Panc1 (cell line): ENCODE data around the gene SLC27A2. TPM values are rescaled to one million over a fixed set of nuclear protein-coding genes. Genes with fewer than 3 reads are reported as not detected.

Source experiments
- ATAC-seq: fragments of 200-7000 bp; cut with Tn5 transposase; 2 replicates; pipeline ENCODE4 v1.9.1; 2020; ENCODE audit warnings: mild to moderate bottlenecking, moderate library complexity
- BruUV-seq: library from RNA; stranded (reverse); fragments of 400-500 nt; replicated peaks from 2 replicates; lab custom pipeline; 2021; lab: Mats Ljungman, UMichigan
- CTCF ChIA-PET: fragments of 300-600 bp; sonication (Branson Sonifier 250); formaldehyde crosslinking; loops from one replicate; lab custom pipeline; 2022; ENCODE audit warnings: antibody characterized with exemption; lab: Charles Lee
- POLR2A ChIA-PET: fragments of 300-600 bp; sonication (Branson Sonifier 250); formaldehyde crosslinking; loops from one replicate; lab custom pipeline; 2022; ENCODE audit warnings: antibody characterized with exemption; lab: Charles Lee
- DNase-seq: peaks from one replicate; pipeline ENCODE4 v3.0.0-alpha.2; 2010; ENCODE audit warnings: low read depth, low spot score
- H3K27ac ChIP-seq: 2 replicates; pipeline ENCODE4 v1.5.1; 2011; ENCODE audit warnings: mild to moderate bottlenecking, low read length, inconsistent platforms
- H3K27me3 ChIP-seq: fragments of 200-500 bp; sonication (Bioruptor generic); 2 replicates; pipeline ENCODE4 v1.6.0; 2014; ENCODE audit warnings: low read length, inconsistent platforms; ENCODE audit not compliant: control insufficient read depth, insufficient read depth
- H3K36me3 ChIP-seq: fragments of 200-500 bp; sonication (Bioruptor generic); 2 replicates; pipeline ENCODE4 v1.5.1; 2014; ENCODE audit warnings: inconsistent platforms, mild to moderate bottlenecking, low read length, moderate library complexity; ENCODE audit not compliant: control insufficient read depth, insufficient read depth
- H3K4me1 ChIP-seq: 2 replicates; pipeline ENCODE4 v1.5.1; 2011; ENCODE audit warnings: inconsistent platforms, mild to moderate bottlenecking, low read length, moderate library complexity; ENCODE audit not compliant: control insufficient read depth, insufficient read depth
- H3K4me3 ChIP-seq, 2 experiments: 2 replicates each; pipeline ENCODE4 v1.5.1; 2011 to 2012; ENCODE audit warnings: low read depth in 2 of 2, low read length in 2 of 2, mild to moderate bottlenecking in 2 of 2, inconsistent platforms in 1 of 2, moderate library complexity in 1 of 2
- H3K9me3 ChIP-seq: fragments of 200-500 bp; sonication (Bioruptor generic); 2 replicates; pipeline ENCODE4 v1.5.1; 2014; ENCODE audit warnings: low read depth, mild to moderate bottlenecking, inconsistent platforms, low read length, moderate library complexity; ENCODE audit not compliant: control insufficient read depth, insufficient read depth
- POLR2AphosphoS5 ChIP-seq: IDR thresholded peaks from 2 replicates; pipeline ENCODE4 v1.6.1; 2012; ENCODE audit warnings: mild to moderate bottlenecking, low read depth, low read length, moderate library complexity
- SIN3A ChIP-seq: IDR thresholded peaks from 2 replicates; pipeline ENCODE4 v1.6.1; 2012; ENCODE audit warnings: low read depth, mild to moderate bottlenecking, low read length, moderate library complexity, borderline replicate concordance; ENCODE audit not compliant: insufficient read depth
- TCF7L2 ChIP-seq: IDR thresholded peaks from 2 replicates; pipeline ENCODE4 v1.6.1; 2011; ENCODE audit warnings: mild to moderate bottlenecking, low read depth, low read length, inconsistent platforms
- in situ Hi-C: cut with HindIII; loops from 2 replicates; pipeline ENCODE4 v1.10.0; 2016; ENCODE audit warnings: low sequenced_read_pairs, low pct_unique_long_range_greater_than_20kb
- intact Hi-C: fragments of 100-400 bp; cut with micrococcal nuclease; formaldehyde crosslinking; loops from one replicate; pipeline ENCODE4 v1.10.0; 2022; ENCODE audit not compliant: unreplicated experiment
- total RNA-seq: library from RNA; stranded (reverse); gene quantifications from one replicate; pipeline ENCODE4 v1.2.1, GENCODE V29; 2021; ENCODE audit not compliant: unreplicated experiment
- TF ChIP-seq, protein P1 (sequence below), 2 experiments: IDR thresholded peaks; 2 replicates each; pipeline ENCODE4 v1.6.1; 2011 to 2012; ENCODE audit warnings: low read depth in 2 of 2, control low read depth in 1 of 2, low read length in 1 of 2, mild to moderate bottlenecking in 1 of 2, moderate library complexity in 1 of 2; ENCODE audit not compliant: insufficient read depth in 1 of 2
- TF ChIP-seq, protein P2 (sequence below): fragments of 450-650 bp; IDR thresholded peaks from 2 replicates; pipeline ENCODE4 v1.5.1; 2017; ENCODE audit warnings: mild to moderate bottlenecking

SLC27A2 gene
- total RNA-seq, 1 experiment from 2014 or later = 0.18 TPM

GRCh38 chr15:50252556-50252955 is 70.6 kb downstream of the SLC27A2 start:
- in situ Hi-C loops = no loop called here
- ATAC-seq (no peak), DNase-seq (no peak)
- no peaks in the 10 kb centered on the region for H3K4me1 ChIP-seq
- ChIA-PET CTCF (no interaction called here), POLR2A (no interaction called here)
- intact Hi-C loops = no loop called here
- no peak overlapping the region for H3K4me3 ChIP-seq
- peaks cover 5% of the 10 kb centered on the region for H3K27me3 ChIP-seq
- no peak for TF ChIP-seq SIN3A
- no peak for TF ChIP-seq POLR2AphosphoS5
- TF ChIP-seq, protein P1, sequence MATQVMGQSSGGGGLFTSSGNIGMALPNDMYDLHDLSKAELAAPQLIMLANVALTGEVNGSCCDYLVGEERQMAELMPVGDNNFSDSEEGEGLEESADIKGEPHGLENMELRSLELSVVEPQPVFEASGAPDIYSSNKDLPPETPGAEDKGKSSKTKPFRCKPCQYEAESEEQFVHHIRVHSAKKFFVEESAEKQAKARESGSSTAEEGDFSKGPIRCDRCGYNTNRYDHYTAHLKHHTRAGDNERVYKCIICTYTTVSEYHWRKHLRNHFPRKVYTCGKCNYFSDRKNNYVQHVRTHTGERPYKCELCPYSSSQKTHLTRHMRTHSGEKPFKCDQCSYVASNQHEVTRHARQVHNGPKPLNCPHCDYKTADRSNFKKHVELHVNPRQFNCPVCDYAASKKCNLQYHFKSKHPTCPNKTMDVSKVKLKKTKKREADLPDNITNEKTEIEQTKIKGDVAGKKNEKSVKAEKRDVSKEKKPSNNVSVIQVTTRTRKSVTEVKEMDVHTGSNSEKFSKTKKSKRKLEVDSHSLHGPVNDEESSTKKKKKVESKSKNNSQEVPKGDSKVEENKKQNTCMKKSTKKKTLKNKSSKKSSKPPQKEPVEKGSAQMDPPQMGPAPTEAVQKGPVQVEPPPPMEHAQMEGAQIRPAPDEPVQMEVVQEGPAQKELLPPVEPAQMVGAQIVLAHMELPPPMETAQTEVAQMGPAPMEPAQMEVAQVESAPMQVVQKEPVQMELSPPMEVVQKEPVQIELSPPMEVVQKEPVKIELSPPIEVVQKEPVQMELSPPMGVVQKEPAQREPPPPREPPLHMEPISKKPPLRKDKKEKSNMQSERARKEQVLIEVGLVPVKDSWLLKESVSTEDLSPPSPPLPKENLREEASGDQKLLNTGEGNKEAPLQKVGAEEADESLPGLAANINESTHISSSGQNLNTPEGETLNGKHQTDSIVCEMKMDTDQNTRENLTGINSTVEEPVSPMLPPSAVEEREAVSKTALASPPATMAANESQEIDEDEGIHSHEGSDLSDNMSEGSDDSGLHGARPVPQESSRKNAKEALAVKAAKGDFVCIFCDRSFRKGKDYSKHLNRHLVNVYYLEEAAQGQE (IDR thresholded peaks at IDR 0.05; ENCODE audit: insufficient read depth in 1 of 2, low read depth in 2 of 2, low read length in 1 of 2) = no peak
- TF ChIP-seq TCF7L2 = no peak
- TF ChIP-seq, protein P2, sequence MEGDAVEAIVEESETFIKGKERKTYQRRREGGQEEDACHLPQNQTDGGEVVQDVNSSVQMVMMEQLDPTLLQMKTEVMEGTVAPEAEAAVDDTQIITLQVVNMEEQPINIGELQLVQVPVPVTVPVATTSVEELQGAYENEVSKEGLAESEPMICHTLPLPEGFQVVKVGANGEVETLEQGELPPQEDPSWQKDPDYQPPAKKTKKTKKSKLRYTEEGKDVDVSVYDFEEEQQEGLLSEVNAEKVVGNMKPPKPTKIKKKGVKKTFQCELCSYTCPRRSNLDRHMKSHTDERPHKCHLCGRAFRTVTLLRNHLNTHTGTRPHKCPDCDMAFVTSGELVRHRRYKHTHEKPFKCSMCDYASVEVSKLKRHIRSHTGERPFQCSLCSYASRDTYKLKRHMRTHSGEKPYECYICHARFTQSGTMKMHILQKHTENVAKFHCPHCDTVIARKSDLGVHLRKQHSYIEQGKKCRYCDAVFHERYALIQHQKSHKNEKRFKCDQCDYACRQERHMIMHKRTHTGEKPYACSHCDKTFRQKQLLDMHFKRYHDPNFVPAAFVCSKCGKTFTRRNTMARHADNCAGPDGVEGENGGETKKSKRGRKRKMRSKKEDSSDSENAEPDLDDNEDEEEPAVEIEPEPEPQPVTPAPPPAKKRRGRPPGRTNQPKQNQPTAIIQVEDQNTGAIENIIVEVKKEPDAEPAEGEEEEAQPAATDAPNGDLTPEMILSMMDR = no peak
- H3K36me3 ChIP-seq = no peaks in the 10 kb centered on the region
- no peaks in the 10 kb centered on the region for H3K9me3 ChIP-seq
- no TSS peak for BruUV-seq
- no peak overlapping the region for H3K27ac ChIP-seq

DNA sequence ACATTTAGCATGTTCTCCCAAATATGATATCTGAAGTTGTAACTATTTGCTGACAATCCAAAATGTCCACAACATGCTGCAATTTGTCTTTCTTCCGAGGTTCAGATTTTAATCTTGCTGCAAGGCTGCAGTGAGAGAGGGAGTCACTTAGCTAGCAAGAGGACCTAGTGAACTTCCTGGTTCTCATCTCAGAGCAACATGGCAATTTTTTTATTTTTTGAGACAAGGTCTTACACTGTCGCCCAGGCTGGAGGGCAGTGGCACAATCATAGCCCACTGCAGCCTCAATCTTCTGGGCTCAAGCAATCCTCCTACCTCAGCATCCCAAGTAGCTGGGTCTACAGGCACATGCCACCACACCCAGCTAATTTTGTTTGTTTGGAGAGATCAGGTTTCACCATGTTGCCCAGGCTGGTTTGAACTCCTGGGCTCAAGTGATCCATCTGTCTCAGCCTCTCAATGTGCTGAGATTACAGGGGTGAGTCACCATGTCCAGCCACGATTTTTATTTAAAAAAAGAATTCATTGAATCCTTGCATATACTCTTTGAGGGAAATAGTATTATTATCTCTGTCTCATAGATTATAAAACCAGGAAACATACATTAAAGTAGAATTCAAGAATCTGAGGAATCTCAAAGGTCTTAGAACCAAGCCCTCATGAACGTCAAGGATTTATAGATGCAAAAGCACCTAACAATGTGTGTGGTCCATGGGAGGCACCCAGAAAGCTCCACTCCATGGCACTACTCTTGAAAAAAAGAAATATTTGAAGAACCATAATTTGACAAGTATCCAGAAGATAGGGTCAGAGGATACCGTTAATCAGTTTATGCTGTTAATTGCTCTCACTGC is 74.4 kb downstream of the SLC27A2 start:
- Histone ChIP-seq H3K9me3 (no peaks in the 10 kb centered on the region), H3K4me3 (no peak overlapping the region), H3K4me1 (no peaks in the 10 kb centered on the region), H3K27me3 (peaks cover 5% of the 10 kb centered on the region), H3K27ac (no peak overlapping the region), H3K36me3 (no peaks in the 10 kb centered on the region)
- in situ Hi-C loops = no loop called here
- POLR2A ChIA-PET = no interaction called here
- DNase-seq (no peak), ATAC-seq (no peak)
- no peak for TF ChIP-seq POLR2AphosphoS5
- TF ChIP-seq, protein P1 (IDR thresholded peaks at IDR 0.05; ENCODE audit: insufficient read depth in 1 of 2, low read depth in 2 of 2, low read length in 1 of 2) = no peak
- TF ChIP-seq SIN3A = no peak
- TF ChIP-seq, protein P2 = no peak
- TF ChIP-seq TCF7L2 = no peak
- intact Hi-C loops = no loop called here
- BruUV-seq = no TSS peak
- CTCF ChIA-PET = no interaction called here
